Chondrocyte (in vitro differentiated cells): ENCODE measurements around the gene SCLY. TPM values are rescaled to one million over a fixed set of nuclear protein-coding genes. Genes with fewer than 3 reads are reported as not detected.

Experiments used
- DNase-seq: peaks from one replicate; pipeline ENCODE4 v3.0.0; 2021; ENCODE audit warnings: mixed read lengths, low spot score
- H3K27ac Mint-ChIP-seq: one replicate; pipeline ENCODE4 v1.8.0; 2021; ENCODE audit warnings: mild to moderate bottlenecking, moderate library complexity, mixed read lengths; ENCODE audit not compliant: unreplicated experiment
- H3K27me3 Mint-ChIP-seq: 2 replicates; pipeline ENCODE4 v1.8.0; 2021; ENCODE audit warnings: low read depth, mixed read lengths
- H3K36me3 Mint-ChIP-seq: 2 replicates; pipeline ENCODE4 v1.8.0; 2021; ENCODE audit warnings: low read depth, mixed read lengths
- H3K4me1 Mint-ChIP-seq: 2 replicates; pipeline ENCODE4 v1.8.0; 2021; ENCODE audit warnings: low read depth, mild to moderate bottlenecking, mixed read lengths
- H3K4me3 Mint-ChIP-seq: one replicate; pipeline ENCODE4 v1.8.0; 2021; ENCODE audit warnings: mild to moderate bottlenecking, moderate library complexity, mixed read lengths; ENCODE audit not compliant: unreplicated experiment
- H3K9me3 Mint-ChIP-seq: 2 replicates; pipeline ENCODE4 v1.8.0; 2021; ENCODE audit warnings: low read depth, mixed read lengths
- CTCF ChIP-seq: fragments of 200-600 bp; sonication (generic); IDR thresholded peaks from 2 replicates; pipeline ENCODE4 v1.5.0; 2021; ENCODE audit warnings: antibody characterized with exemption, mild to moderate bottlenecking, moderate library complexity
- total RNA-seq: library from RNA; stranded (reverse); gene quantifications from 3 replicates; pipeline ENCODE4 v1.2.1, GENCODE V29; 2021

Gene SCLY
- total RNA-seq, 1 donor from 2014 or later: 12.7 TPM

GRCh38 chr2:238103465-238104225 lies 42.8 kb downstream of the SCLY start:
- H3K9me3 Mint-ChIP-seq: no peaks in the 10 kb centered on the region
- H3K27me3 Mint-ChIP-seq: no peaks in the 10 kb centered on the region
- no peak for DNase-seq
- H3K27ac Mint-ChIP-seq: no peak overlapping the region
- H3K4me3 Mint-ChIP-seq: no peak overlapping the region
- H3K36me3 Mint-ChIP-seq: no peaks in the 10 kb centered on the region
- no peak for TF ChIP-seq CTCF
- peaks cover 6% of the 10 kb centered on the region for H3K4me1 Mint-ChIP-seq

- no peak overlapping the region for H3K27ac Mint-ChIP-seq
- DNase-seq: no peak
These were observed 43.5 kb downstream of the SCLY start for GRCh38 chr2:238104226-238104690.

GRCh38 chr2:238104691-238105371 lies 44.0 kb downstream of the SCLY start:
- peaks cover 13% of the 10 kb centered on the region for H3K4me1 Mint-ChIP-seq
- no peak for DNase-seq
- no peaks in the 10 kb centered on the region for H3K27me3 Mint-ChIP-seq
- H3K4me3 Mint-ChIP-seq: no peak overlapping the region
- H3K9me3 Mint-ChIP-seq: no peaks in the 10 kb centered on the region
- H3K36me3 Mint-ChIP-seq: no peaks in the 10 kb centered on the region
- TF ChIP-seq CTCF: no peak
- H3K27ac Mint-ChIP-seq: no peak overlapping the region

More at GRCh38 chr2:238104226-238104690, 43.5 kb downstream of the SCLY start:
- no peak for TF ChIP-seq CTCF
- H3K36me3 Mint-ChIP-seq: no peaks in the 10 kb centered on the region
- H3K9me3 Mint-ChIP-seq: no peaks in the 10 kb centered on the region
- peaks cover 12% of the 10 kb centered on the region for H3K4me1 Mint-ChIP-seq
- H3K4me3 Mint-ChIP-seq: no peak overlapping the region
- H3K27me3 Mint-ChIP-seq: no peaks in the 10 kb centered on the region

- Mint-ChIP-seq H3K27ac (no peak overlapping the region), H3K4me1 (peaks cover 13% of the 10 kb centered on the region), H3K27me3 (no peaks in the 10 kb centered on the region), H3K36me3 (no peaks in the 10 kb centered on the region), H3K9me3 (no peaks in the 10 kb centered on the region), H3K4me3 (no peak overlapping the region)
- TF ChIP-seq CTCF: no peak
- DNase-seq: no peak
These were observed 44.9 kb downstream of the SCLY start for GRCh38 chr2:238105506-238106338.

GRCh38 chr2:238106339-238106697 lies 45.5 kb downstream of the SCLY start:
- Mint-ChIP-seq H3K4me1 (peaks cover 13% of the 10 kb centered on the region), H3K27me3 (no peaks in the 10 kb centered on the region), H3K27ac (no peak overlapping the region), H3K9me3 (peaks cover 2% of the 10 kb centered on the region), H3K36me3 (no peaks in the 10 kb centered on the region), H3K4me3 (no peak overlapping the region)
- no peak for TF ChIP-seq CTCF
- DNase-seq: no peak
